ENCODE data around the gene CMTM4.

DNA sequence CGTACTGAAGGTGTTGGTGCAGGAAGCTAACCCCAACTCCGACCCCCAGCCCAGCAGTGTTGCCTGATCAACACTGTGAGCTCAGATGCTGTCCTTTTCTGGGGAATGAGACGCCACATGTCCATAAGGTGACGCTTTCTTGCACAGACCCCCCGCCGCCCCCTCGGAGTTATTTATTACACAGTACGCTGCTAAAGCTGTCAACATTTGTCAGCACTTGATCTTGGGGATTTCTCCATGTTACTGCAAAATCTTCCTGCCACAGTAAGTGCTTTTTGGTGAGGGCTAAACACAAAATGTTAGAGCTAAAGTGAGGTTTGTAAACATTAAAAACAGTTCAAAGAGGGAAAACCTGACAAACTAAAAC is 76.1 kb downstream of the CMTM4 start:
- TF ChIP-seq POLR2AphosphoS5 (IDR thresholded peaks at IDR 0.05; ENCODE audit: low read depth, low read length) = no peak
- TF ChIP-seq POLR2A (IDR thresholded peaks at IDR 0.05; ENCODE audit: low read depth, low read length) = no peak
